Neural progenitor cell (in vitro differentiated cells): ENCODE data around the gene SDHD. TPM values are rescaled to one million over a fixed set of nuclear protein-coding genes. Genes with fewer than 3 reads are reported as not detected.

Source experiments
- DNase-seq: peaks from one replicate; pipeline ENCODE4 v3.0.0-alpha.2; 2016; ENCODE audit warnings: low spot score
- H2AFZ ChIP-seq: fragments of 200-600 bp; sonication (generic); replicated peaks from 2 replicates; pipeline ENCODE4 v1.6.1; 2016; ENCODE audit warnings: antibody characterized with exemption
- H3F3A ChIP-seq: fragments of 200-600 bp; sonication (generic); 2 replicates; pipeline ENCODE4 v1.6.1; 2016; ENCODE audit warnings: antibody characterized with exemption, low read depth
- H3K27ac ChIP-seq: fragments of 200-600 bp; sonication (generic); 2 replicates; pipeline ENCODE4 v1.5.1; 2016; ENCODE audit warnings: mild to moderate bottlenecking
- H3K27me3 ChIP-seq: fragments of 200-600 bp; sonication (generic); 2 replicates; pipeline ENCODE4 v1.6.1; 2016; ENCODE audit warnings: mild to moderate bottlenecking, moderate library complexity
- H3K36me3 ChIP-seq: fragments of 200-600 bp; sonication (generic); 2 replicates; pipeline ENCODE4 v1.5.1; 2016
- H3K4me1 ChIP-seq: fragments of 200-600 bp; sonication (generic); 2 replicates; pipeline ENCODE4 v1.6.1; 2016; ENCODE audit warnings: mixed run types
- H3K4me2 ChIP-seq: fragments of 200-600 bp; sonication (generic); 2 replicates; pipeline ENCODE4 v1.6.1; 2016
- H3K4me3 ChIP-seq: fragments of 200-600 bp; sonication (generic); 2 replicates; pipeline ENCODE4 v1.5.1; 2016
- H3K79me2 ChIP-seq: fragments of 200-600 bp; sonication (generic); 2 replicates; pipeline ENCODE4 v1.6.1; 2016; ENCODE audit warnings: low read depth
- H3K9ac ChIP-seq: fragments of 200-600 bp; sonication (generic); 2 replicates; pipeline ENCODE4 v1.6.1; 2016
- H3K9me3 ChIP-seq: fragments of 200-600 bp; sonication (generic); 2 replicates; pipeline ENCODE4 v1.5.1; 2016; ENCODE audit warnings: low read depth
- H4K20me1 ChIP-seq: fragments of 200-600 bp; sonication (generic); 2 replicates; pipeline ENCODE4 v1.6.1; 2016; ENCODE audit warnings: low read depth
- H3K27ac Mint-ChIP-seq: 3 replicates; pipeline ENCODE4 v1.8.0; 2021; ENCODE audit warnings: mixed read lengths
- H3K27me3 Mint-ChIP-seq: 2 replicates; pipeline ENCODE4 v1.8.0; 2022; ENCODE audit warnings: low read depth, mild to moderate bottlenecking, inconsistent platforms, moderate library complexity, mixed read lengths; ENCODE audit not compliant: insufficient read depth
- H3K36me3 Mint-ChIP-seq: 3 replicates; pipeline ENCODE4 v1.8.0; 2021; ENCODE audit warnings: mixed read lengths
- H3K4me1 Mint-ChIP-seq: 3 replicates; pipeline ENCODE4 v1.8.0; 2021; ENCODE audit warnings: mixed read lengths
- H3K4me3 Mint-ChIP-seq: 3 replicates; pipeline ENCODE4 v1.8.0; 2021; ENCODE audit warnings: mild to moderate bottlenecking, moderate library complexity, mixed read lengths
- H3K9me3 Mint-ChIP-seq: 3 replicates; pipeline ENCODE4 v1.8.0; 2020; ENCODE audit warnings: mixed read lengths
- CTCF ChIP-seq: fragments of 200-600 bp; sonication (generic); IDR thresholded peaks from 2 replicates; pipeline ENCODE4 v1.5.1; 2017; ENCODE audit warnings: antibody characterized with exemption, mild to moderate bottlenecking
- EZH2 ChIP-seq: fragments of 200-600 bp; sonication (generic); IDR thresholded peaks from 2 replicates; pipeline ENCODE4 v1.6.1; 2017; ENCODE audit warnings: antibody characterized with exemption, mild to moderate bottlenecking, moderate library complexity
- EZH2phosphoT487 ChIP-seq: fragments of 200-600 bp; sonication (generic); IDR thresholded peaks from 2 replicates; pipeline ENCODE4 v1.6.1; 2017; ENCODE audit warnings: antibody characterized with exemption
- total RNA-seq: library from RNA; depleted of rRNA; stranded (reverse); fragments of >200 nt; gene quantifications from 2 replicates; pipeline ENCODE4 v1.2.3, GENCODE V29; 2015; ENCODE audit warnings: low replicate concordance

The SDHD gene
- total RNA-seq, 1 donor from 2014 or later: 75.4 TPM

DNA sequence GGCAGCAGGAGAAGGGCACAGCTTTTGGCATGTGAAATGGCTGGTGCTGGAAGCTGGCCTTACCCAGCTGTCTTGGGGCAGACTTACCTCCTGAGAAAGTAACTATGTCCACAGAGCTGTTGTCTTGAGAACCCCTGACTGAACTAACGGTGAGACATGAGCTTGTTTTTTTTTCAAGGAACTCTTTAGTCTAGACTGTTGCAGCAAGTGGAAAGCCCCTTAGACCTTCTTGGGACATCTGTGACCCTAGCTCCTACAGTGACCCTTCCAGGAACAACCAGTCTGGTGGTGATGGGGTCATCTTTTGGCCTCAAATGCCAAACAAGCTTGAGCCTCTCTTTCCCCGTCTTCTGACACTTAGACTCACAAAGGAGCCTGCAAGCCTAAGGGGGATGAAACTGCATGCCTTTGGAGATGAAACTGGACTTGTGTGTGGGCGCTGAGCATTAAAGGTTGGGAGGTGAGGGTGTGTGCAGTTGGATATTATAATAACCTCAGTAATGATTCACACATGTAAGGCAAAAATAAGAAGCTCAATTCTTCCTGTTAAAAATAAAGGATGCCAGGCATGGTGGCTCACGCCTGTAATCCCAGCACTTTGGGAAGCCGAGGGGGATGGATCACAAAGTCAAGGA lies 35.4 kb downstream of the SDHD start:
- no peaks in the 10 kb centered on the region for H3K9me3 ChIP-seq

DNA sequence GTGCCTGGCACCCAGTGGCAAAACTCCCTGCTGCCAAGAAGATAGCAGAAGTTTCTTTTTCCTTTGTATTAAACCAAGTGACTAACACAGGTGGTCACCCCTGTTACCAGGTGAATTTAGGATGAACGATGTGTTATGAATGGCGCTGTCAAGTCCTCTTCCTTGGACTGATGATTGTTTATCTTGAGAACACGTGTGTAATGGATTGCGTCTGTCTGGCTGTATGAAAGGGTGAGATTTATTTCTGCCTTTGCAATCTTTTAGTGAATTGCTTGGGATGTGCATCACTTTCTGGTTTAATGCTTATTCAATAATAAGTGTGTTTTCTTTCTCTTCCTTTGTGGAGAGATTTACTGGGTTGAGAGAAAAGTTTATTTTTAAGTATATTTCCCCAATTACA lies 36.5 kb downstream of the SDHD start:
- Mint-ChIP-seq H3K4me3 (no peak overlapping the region), H3K36me3 (no peaks in the 10 kb centered on the region), H3K9me3 (no peaks in the 10 kb centered on the region), H3K27me3 (no peaks in the 10 kb centered on the region), H3K27ac (no peak overlapping the region), H3K4me1 (no peaks in the 10 kb centered on the region)
- Histone ChIP-seq H3K36me3 (no peaks in the 10 kb centered on the region), H3K9me3 (no peaks in the 10 kb centered on the region), H4K20me1 (no peaks in the 10 kb centered on the region), H3K27ac (no peak overlapping the region), H3K4me3 (no peak overlapping the region), H3K27me3 (no peaks in the 10 kb centered on the region), H2AFZ (no peak overlapping the region), H3F3A (no peaks in the 10 kb centered on the region), H3K9ac (no peak overlapping the region), H3K4me2 (no peak overlapping the region), H3K4me1 (no peaks in the 10 kb centered on the region), H3K79me2 (no peaks in the 10 kb centered on the region)
- DNase-seq: no peak
- no peak for TF ChIP-seq EZH2phosphoT487
- no peak for TF ChIP-seq CTCF
- no peak for TF ChIP-seq EZH2

More for the DNA sequence above, 35.4 kb downstream of the SDHD start:
- Mint-ChIP-seq H3K36me3 (no peaks in the 10 kb centered on the region), H3K27ac (no peak overlapping the region), H3K4me1 (no peaks in the 10 kb centered on the region), H3K9me3 (no peaks in the 10 kb centered on the region), H3K27me3 (no peaks in the 10 kb centered on the region), H3K4me3 (no peak overlapping the region)
- no peaks in the 10 kb centered on the region for H3K27me3 ChIP-seq
- H3K4me2 ChIP-seq: no peak overlapping the region
- H3K36me3 ChIP-seq: no peaks in the 10 kb centered on the region
- no peak for TF ChIP-seq EZH2phosphoT487
- TF ChIP-seq EZH2: no peak
- no peak for TF ChIP-seq CTCF
- no peak overlapping the region for H3K4me3 ChIP-seq
- no peak overlapping the region for H2AFZ ChIP-seq
- no peaks in the 10 kb centered on the region for H3F3A ChIP-seq
- no peaks in the 10 kb centered on the region for H3K79me2 ChIP-seq
- DNase-seq: no peak
- H4K20me1 ChIP-seq: no peaks in the 10 kb centered on the region
- no peak overlapping the region for H3K27ac ChIP-seq
- no peaks in the 10 kb centered on the region for H3K4me1 ChIP-seq
- no peak overlapping the region for H3K9ac ChIP-seq

GRCh38 chr11:112127056-112127455 lies 40.4 kb downstream of the SDHD start:
- Histone ChIP-seq H3K27ac (no peak overlapping the region), H3K9ac (no peak overlapping the region), H3F3A (no peaks in the 10 kb centered on the region), H3K36me3 (no peaks in the 10 kb centered on the region), H3K79me2 (no peaks in the 10 kb centered on the region), H3K4me1 (no peaks in the 10 kb centered on the region), H3K4me3 (no peak overlapping the region), H3K9me3 (no peaks in the 10 kb centered on the region), H3K4me2 (no peak overlapping the region), H3K27me3 (no peaks in the 10 kb centered on the region), H4K20me1 (no peaks in the 10 kb centered on the region), H2AFZ (no peak overlapping the region)
- Mint-ChIP-seq H3K9me3 (no peaks in the 10 kb centered on the region), H3K4me1 (no peaks in the 10 kb centered on the region), H3K36me3 (no peaks in the 10 kb centered on the region), H3K27me3 (no peaks in the 10 kb centered on the region), H3K27ac (no peak overlapping the region), H3K4me3 (no peak overlapping the region)
- no peak for DNase-seq
- TF ChIP-seq EZH2phosphoT487 (no peak), EZH2 (no peak), CTCF (no peak)
